ENCODE measurements around the gene ATG13. TPM values are rescaled to one million over a fixed set of nuclear protein-coding genes. Genes with fewer than 3 reads are reported as not detected.

The ATG13 gene
- total RNA-seq, 1 experiment from 2014 or later, result 63.5 TPM

- H3K4me3 ChIP-seq (ENCODE audit: insufficient read depth, low read depth, low read length), result no peak overlapping the region
- H3K36me3 ChIP-seq (replicated peaks; ENCODE audit: control insufficient read depth, insufficient read depth, low read length), result no peaks in the 10 kb centered on the region
- DNase-seq, result no peak
- no peaks in the 10 kb centered on the region for H3K27me3 ChIP-seq (ENCODE audit: control insufficient read depth, insufficient read depth, low read length)
Observed at GRCh38 chr11:46618837-46619236, 1.5 kb downstream of the ATG13 start.

- Histone ChIP-seq H3K27me3 (ENCODE audit: control insufficient read depth, insufficient read depth, low read length) (no peaks in the 10 kb centered on the region), H3K4me3 (ENCODE audit: insufficient read depth, low read depth, low read length) (no peak overlapping the region), H3K36me3 (replicated peaks; ENCODE audit: control insufficient read depth, insufficient read depth, low read length) (peaks cover 3% of the 10 kb centered on the region)
- DNase-seq, result no peak
Observed at GRCh38 chr11:46625406-46625805, 8.1 kb downstream of the ATG13 start.

GRCh38 chr11:46628961-46629360, 11.6 kb downstream of the ATG13 start:
- no peaks in the 10 kb centered on the region for H3K27me3 ChIP-seq (ENCODE audit: control insufficient read depth, insufficient read depth, low read length)
- no peak for DNase-seq
- H3K36me3 ChIP-seq (replicated peaks; ENCODE audit: control insufficient read depth, insufficient read depth, low read length), result peaks cover 3% of the 10 kb centered on the region
- no peak overlapping the region for H3K4me3 ChIP-seq (ENCODE audit: insufficient read depth, low read depth, low read length)

GRCh38 chr11:46630237-46630636, 12.9 kb downstream of the ATG13 start:
- H3K27me3 ChIP-seq (ENCODE audit: control insufficient read depth, insufficient read depth, low read length), result no peaks in the 10 kb centered on the region
- peaks cover 3% of the 10 kb centered on the region for H3K36me3 ChIP-seq (replicated peaks; ENCODE audit: control insufficient read depth, insufficient read depth, low read length)
- no peak overlapping the region for H3K4me3 ChIP-seq (ENCODE audit: insufficient read depth, low read depth, low read length)
- DNase-seq, result no peak

- peaks cover 3% of the 10 kb centered on the region for H3K36me3 ChIP-seq (replicated peaks; ENCODE audit: control insufficient read depth, insufficient read depth, low read length)
- H3K4me3 ChIP-seq (ENCODE audit: insufficient read depth, low read depth, low read length), result no peak overlapping the region
- DNase-seq, result no peak
- H3K27me3 ChIP-seq (ENCODE audit: control insufficient read depth, insufficient read depth, low read length), result no peaks in the 10 kb centered on the region
Observed at GRCh38 chr11:46631676-46632075, 14.3 kb downstream of the ATG13 start.

GRCh38 chr11:46632502-46632901, 15.1 kb downstream of the ATG13 start:
- Histone ChIP-seq H3K36me3 (replicated peaks; ENCODE audit: control insufficient read depth, insufficient read depth, low read length) (peaks cover 3% of the 10 kb centered on the region), H3K27me3 (ENCODE audit: control insufficient read depth, insufficient read depth, low read length) (no peaks in the 10 kb centered on the region), H3K4me3 (ENCODE audit: insufficient read depth, low read depth, low read length) (no peak overlapping the region)
- DNase-seq, result no peak

GRCh38 chr11:46633291-46634217, 16.2 kb downstream of the ATG13 start:
- no peak overlapping the region for H3K4me3 ChIP-seq (ENCODE audit: insufficient read depth, low read depth, low read length)
- H3K27me3 ChIP-seq (ENCODE audit: control insufficient read depth, insufficient read depth, low read length), result no peaks in the 10 kb centered on the region
- no peak for DNase-seq
- H3K36me3 ChIP-seq (replicated peaks; ENCODE audit: control insufficient read depth, insufficient read depth, low read length), result peaks cover 3% of the 10 kb centered on the region

- Histone ChIP-seq H3K4me3 (ENCODE audit: insufficient read depth, low read depth, low read length) (no peak overlapping the region), H3K27me3 (ENCODE audit: control insufficient read depth, insufficient read depth, low read length) (no peaks in the 10 kb centered on the region), H3K36me3 (replicated peaks; ENCODE audit: control insufficient read depth, insufficient read depth, low read length) (no peaks in the 10 kb centered on the region; the same call in 1 of the 2 replicates)
- DNase-seq, result no peak
Observed at GRCh38 chr11:46635557-46636139, 18.3 kb downstream of the ATG13 start.

- Histone ChIP-seq H3K27me3 (ENCODE audit: control insufficient read depth, insufficient read depth, low read length) (no peaks in the 10 kb centered on the region), H3K4me3 (ENCODE audit: insufficient read depth, low read depth, low read length) (no peak overlapping the region), H3K36me3 (replicated peaks; ENCODE audit: control insufficient read depth, insufficient read depth, low read length) (no peaks in the 10 kb centered on the region; the same call in 1 of the 2 replicates)
- no peak for DNase-seq
Observed at GRCh38 chr11:46637546-46637945, 20.2 kb downstream of the ATG13 start.

GRCh38 chr11:46639197-46639839, 22.0 kb downstream of the ATG13 start:
- Histone ChIP-seq H3K4me3 (ENCODE audit: insufficient read depth, low read depth, low read length) (no peak overlapping the region), H3K27me3 (ENCODE audit: control insufficient read depth, insufficient read depth, low read length) (no peaks in the 10 kb centered on the region), H3K36me3 (replicated peaks; ENCODE audit: control insufficient read depth, insufficient read depth, low read length) (no peaks in the 10 kb centered on the region; the same call in 1 of the 2 replicates)
- DNase-seq, result no peak

GRCh38 chr11:46640036-46640788, 22.9 kb downstream of the ATG13 start:
- DNase-seq, result no peak
- H3K27me3 ChIP-seq (ENCODE audit: control insufficient read depth, insufficient read depth, low read length), result no peaks in the 10 kb centered on the region
- no peak overlapping the region for H3K4me3 ChIP-seq (ENCODE audit: insufficient read depth, low read depth, low read length)
- H3K36me3 ChIP-seq (replicated peaks; ENCODE audit: control insufficient read depth, insufficient read depth, low read length), result no peaks in the 10 kb centered on the region; the same call in 1 of the 2 replicates

- Histone ChIP-seq H3K4me3 (ENCODE audit: insufficient read depth, low read depth, low read length) (no peak overlapping the region), H3K27me3 (ENCODE audit: control insufficient read depth, insufficient read depth, low read length) (no peaks in the 10 kb centered on the region), H3K36me3 (replicated peaks; ENCODE audit: control insufficient read depth, insufficient read depth, low read length) (peaks cover 3% of the 10 kb centered on the region)
- DNase-seq, result no peak
Observed at GRCh38 chr11:46641639-46642038, 24.3 kb downstream of the ATG13 start.

- no peak for DNase-seq
- H3K36me3 ChIP-seq (replicated peaks; ENCODE audit: control insufficient read depth, insufficient read depth, low read length), result peaks cover 5% of the 10 kb centered on the region
- H3K4me3 ChIP-seq (ENCODE audit: insufficient read depth, low read depth, low read length), result no peak overlapping the region
- H3K27me3 ChIP-seq (ENCODE audit: control insufficient read depth, insufficient read depth, low read length), result no peaks in the 10 kb centered on the region
Observed at GRCh38 chr11:46642627-46643335, 25.4 kb downstream of the ATG13 start.

- Histone ChIP-seq H3K27me3 (ENCODE audit: control insufficient read depth, insufficient read depth, low read length) (no peaks in the 10 kb centered on the region), H3K4me3 (ENCODE audit: insufficient read depth, low read depth, low read length) (no peak overlapping the region), H3K36me3 (replicated peaks; ENCODE audit: control insufficient read depth, insufficient read depth, low read length) (peaks cover 5% of the 10 kb centered on the region)
- DNase-seq, result no peak
Observed at GRCh38 chr11:46643531-46643930, 26.2 kb downstream of the ATG13 start.

Data from H7 (cell line).